Endothelial cell of umbilical vein (primary cell): Measurements from ENCODE around the gene TMEM169. TPM values are rescaled to one million over a fixed set of nuclear protein-coding genes. Genes with fewer than 3 reads are reported as not detected.

Experiments used
- BruUV-seq: library from RNA; stranded (reverse); fragments of 400-500 nt; replicated peaks from 2 replicates; lab custom pipeline; 2021; lab: Mats Ljungman, UMichigan
- CTCF ChIA-PET: fragments of 300-600, 350-600 bp; sonication (Branson Sonifier 250); formaldehyde crosslinking; loops from one replicate; lab custom pipeline; 2021; ENCODE audit warnings: antibody characterized with exemption, inconsistent platforms; lab: Charles Lee
- POLR2A ChIA-PET: fragments of 300-600, 350-600 bp; sonication (Branson Sonifier 250); formaldehyde crosslinking; loops from one replicate; lab custom pipeline; 2021; ENCODE audit warnings: antibody characterized with exemption, inconsistent platforms; lab: Charles Lee
- DNase-seq: peaks from one replicate; pipeline ENCODE4 v3.0.0-alpha.2; 2011; ENCODE audit warnings: low read depth, low spot score
- FAIRE-seq: peaks from 2 replicates; lab custom pipeline; 2011; peaks lifted over from hg19 to GRCh38; lab: Jason Lieb, UNC
- H2AFZ ChIP-seq: 2 replicates; pipeline ENCODE4 v1.6.0; 2012; ENCODE audit warnings: low read depth, low read length, control low read depth, inconsistent platforms
- H3K27ac ChIP-seq: 2 replicates; pipeline ENCODE4 v1.5.1; 2011; ENCODE audit warnings: low read depth, mild to moderate bottlenecking, control low read depth, low read length, moderate library complexity; ENCODE audit not compliant: insufficient read depth
- H3K27me3 ChIP-seq, 2 experiments: 2 replicates each; pipeline versions ENCODE4 v1.6.0 to v1.6.1; 2011; ENCODE audit warnings: low read length in 2 of 2, mixed read lengths in 1 of 2; ENCODE audit not compliant: control insufficient read depth in 2 of 2, insufficient read depth in 2 of 2
- H3K36me3 ChIP-seq, 2 experiments: 2 replicates in 1 of 2; 3 replicates in 1 of 2; pipeline ENCODE4 v1.5.1; 2011; ENCODE audit warnings: low read length in 2 of 2, mild to moderate bottlenecking in 1 of 2, moderate library complexity in 1 of 2; ENCODE audit not compliant: control insufficient read depth in 2 of 2, insufficient read depth in 2 of 2; ENCODE audit errors: extremely low read depth in 1 of 2
- H3K4me1 ChIP-seq: 3 replicates; pipeline ENCODE4 v1.5.1; 2011; ENCODE audit warnings: mild to moderate bottlenecking, low read length; ENCODE audit not compliant: control insufficient read depth, insufficient read depth; ENCODE audit errors: extremely low read depth
- H3K4me2 ChIP-seq: 2 replicates; pipeline ENCODE4 v1.6.1; 2011; ENCODE audit warnings: low read length, control low read depth, mixed read lengths; ENCODE audit not compliant: insufficient read depth
- H3K4me3 ChIP-seq, 3 experiments: fragments of 200-600 bp in 1 of 3; sonication (generic), shearing (Covaris generic) in 1 of 3; replicated peaks in 1 of 3; 2 replicates each; pipeline ENCODE4 v1.5.1; 2011 to 2016; ENCODE audit warnings: control low read depth in 3 of 3, low read length in 3 of 3, mild to moderate bottlenecking in 2 of 3, inconsistent platforms in 1 of 3, low read depth in 1 of 3, moderate library complexity in 1 of 3; ENCODE audit not compliant: insufficient read depth in 1 of 3
- H3K79me2 ChIP-seq: 2 replicates; pipeline ENCODE4 v1.6.0; 2012; ENCODE audit warnings: low read length, inconsistent platforms; ENCODE audit not compliant: control insufficient read depth, insufficient read depth
- H3K9ac ChIP-seq: replicated peaks from 2 replicates; pipeline ENCODE3; 2011; ENCODE audit warnings: low read length, control low read depth; ENCODE audit not compliant: insufficient read depth; ENCODE audit errors: extremely low read depth
- H3K9me1 ChIP-seq: replicated peaks from 3 replicates; pipeline ENCODE4 v1.6.0; 2011; ENCODE audit warnings: mild to moderate bottlenecking, low read length; ENCODE audit not compliant: control insufficient read depth, insufficient read depth; ENCODE audit errors: extremely low read depth
- H3K9me3 ChIP-seq: replicated peaks from 2 replicates; pipeline ENCODE4 v1.5.1; 2012; ENCODE audit warnings: low read length, inconsistent platforms; ENCODE audit not compliant: control insufficient read depth, insufficient read depth
- H4K20me1 ChIP-seq: replicated peaks from 2 replicates; pipeline ENCODE3; 2011; ENCODE audit warnings: mild to moderate bottlenecking, low read length; ENCODE audit not compliant: control insufficient read depth, insufficient read depth; ENCODE audit errors: extremely low read depth
- EZH2 ChIP-seq: IDR thresholded peaks from 2 replicates; pipeline ENCODE4 v1.6.1; 2012; ENCODE audit warnings: borderline replicate concordance, low read depth, mild to moderate bottlenecking, moderate library complexity, low read length, inconsistent platforms; ENCODE audit not compliant: severe bottlenecking
- FOS ChIP-seq: IDR thresholded peaks from 2 replicates; pipeline ENCODE4 v1.6.1; 2011; ENCODE audit warnings: mild to moderate bottlenecking, low read length, moderate library complexity, borderline replicate concordance; ENCODE audit not compliant: insufficient read depth
- GATA2 ChIP-seq: IDR thresholded peaks from 2 replicates; pipeline ENCODE4 v1.7.0; 2011; ENCODE audit warnings: low read depth, mild to moderate bottlenecking, moderate library complexity, mixed read lengths, low read length; ENCODE audit not compliant: insufficient read length, insufficient read depth
- JUN ChIP-seq: IDR thresholded peaks from 2 replicates; pipeline ENCODE4 v1.6.1; 2011; ENCODE audit warnings: borderline replicate concordance, low read depth; ENCODE audit not compliant: insufficient read length, insufficient read depth
- MYC ChIP-seq: IDR thresholded peaks from one replicate; pipeline ENCODE4 v1.6.1; 2011; ENCODE audit warnings: mild to moderate bottlenecking, low read depth, low read length
- POLR2A ChIP-seq: IDR thresholded peaks from 2 replicates; pipeline ENCODE4 v1.6.1; 2012; ENCODE audit warnings: low read depth, mild to moderate bottlenecking, control low read depth, low read length
- POLR2AphosphoS5 ChIP-seq: IDR thresholded peaks from 2 replicates; pipeline ENCODE4 v1.6.1; 2012; ENCODE audit warnings: low read depth, mild to moderate bottlenecking, control low read depth, low read length, moderate library complexity; ENCODE audit not compliant: insufficient read depth
- dilution Hi-C: fragments of 300-500 bp; cut with MboI; formaldehyde crosslinking; loops from one replicate; pipeline ENCODE4 v1.15.0; 2019; ENCODE audit warnings: low sequenced_read_pairs; ENCODE audit not compliant: extremely low pct_ligation_motif_present
- intact Hi-C: fragments of 100-400 bp; cut with micrococcal nuclease; formaldehyde crosslinking; loops from one replicate; pipeline ENCODE4 v1.10.0; 2022
- polyA plus RNA-seq, 4 experiments: library from polyadenylated mRNA; depleted of rRNA in 3 of 4; stranded (reverse) in 3 of 4; unstranded in 1 of 4; fragments of >200 nt; gene quantifications; 2 replicates each; pipeline versions ENCODE4 v1.2.1 to v1.2.3, GENCODE V29; 2011 to 2012; ENCODE audit warnings: missing spikeins in 1 of 4
- total RNA-seq: library from RNA; stranded (reverse); gene quantifications from 2 replicates; pipeline ENCODE4 v1.2.3, GENCODE V29; 2021
- TF ChIP-seq, protein P1 (sequence below), 2 donors: IDR thresholded peaks; 1 replicate in 1 of 2; 2 replicates in 1 of 2; pipeline ENCODE4 v1.5.1; 2011; ENCODE audit warnings: low read length in 2 of 2, mild to moderate bottlenecking in 2 of 2, moderate library complexity in 2 of 2, control low read depth in 1 of 2, inconsistent platforms in 1 of 2, low read depth in 1 of 2; ENCODE audit not compliant: insufficient read depth in 1 of 2; ENCODE audit errors: extremely low read depth in 1 of 2
- TF ChIP-seq, protein P2 (sequence below): IDR thresholded peaks from 2 replicates; pipeline ENCODE4 v1.6.1; 2011; ENCODE audit not compliant: insufficient read depth, insufficient read length

TMEM169 gene
- total and polyA plus RNA-seq, 2 donors (not counting 3 experiments of a cell fraction or from before 2014, with no cell fraction given), result 0.20 TPM; not detected in 1

DNA sequence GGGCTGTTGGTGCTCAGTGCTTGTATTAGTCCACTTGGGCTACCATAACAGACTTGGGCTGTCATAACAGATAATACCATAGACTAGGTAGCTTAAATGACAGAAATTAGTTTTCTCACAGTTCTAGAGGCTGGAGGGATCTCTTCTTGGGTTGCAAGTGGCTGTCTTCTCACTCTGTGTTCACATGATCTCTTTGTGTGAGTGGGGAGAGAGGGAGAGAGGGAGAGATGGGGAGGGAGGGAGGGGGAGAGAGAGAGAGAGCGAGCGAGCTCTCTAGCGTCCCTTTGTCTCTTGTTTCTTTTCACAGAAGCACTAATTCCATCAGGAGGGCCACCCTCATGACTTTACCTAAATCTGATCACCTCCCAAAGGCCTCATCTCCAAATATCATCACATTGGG lies 23.0 kb downstream of the TMEM169 start:
- POLR2A ChIA-PET, result no interaction called here
- Histone ChIP-seq H4K20me1 (no peaks in the 10 kb centered on the region), H2AFZ (no peak overlapping the region), H3K36me3 (no peaks in the 10 kb centered on the region), H3K4me1 (peaks cover 5% of the 10 kb centered on the region), H3K9ac (no peak overlapping the region), H3K9me1 (no peaks in the 10 kb centered on the region), H3K27me3 (peaks cover 5 to 23% of the 10 kb centered on the region in 2 experiments), H3K9me3 (no peaks in the 10 kb centered on the region), H3K27ac (no peak overlapping the region), H3K79me2 (peaks cover 5% of the 10 kb centered on the region), H3K4me3 (no peak overlapping the region), H3K4me2 (no peak overlapping the region)
- CTCF ChIA-PET, result interaction anchor here (1.0 kb wide), 1 partner anchor 10 kb away, joined by 3 read pairs; no protein-coding TSS in a partner anchor
- no peak for FAIRE-seq
- BruUV-seq, result no TSS peak
- dilution Hi-C loops, result no loop called here
- TF ChIP-seq FOS (no peak), JUN (no peak), POLR2A (no peak), MYC (no peak), GATA2 (no peak), POLR2AphosphoS5 (no peak), EZH2 (no peak)
- TF ChIP-seq, protein P1, sequence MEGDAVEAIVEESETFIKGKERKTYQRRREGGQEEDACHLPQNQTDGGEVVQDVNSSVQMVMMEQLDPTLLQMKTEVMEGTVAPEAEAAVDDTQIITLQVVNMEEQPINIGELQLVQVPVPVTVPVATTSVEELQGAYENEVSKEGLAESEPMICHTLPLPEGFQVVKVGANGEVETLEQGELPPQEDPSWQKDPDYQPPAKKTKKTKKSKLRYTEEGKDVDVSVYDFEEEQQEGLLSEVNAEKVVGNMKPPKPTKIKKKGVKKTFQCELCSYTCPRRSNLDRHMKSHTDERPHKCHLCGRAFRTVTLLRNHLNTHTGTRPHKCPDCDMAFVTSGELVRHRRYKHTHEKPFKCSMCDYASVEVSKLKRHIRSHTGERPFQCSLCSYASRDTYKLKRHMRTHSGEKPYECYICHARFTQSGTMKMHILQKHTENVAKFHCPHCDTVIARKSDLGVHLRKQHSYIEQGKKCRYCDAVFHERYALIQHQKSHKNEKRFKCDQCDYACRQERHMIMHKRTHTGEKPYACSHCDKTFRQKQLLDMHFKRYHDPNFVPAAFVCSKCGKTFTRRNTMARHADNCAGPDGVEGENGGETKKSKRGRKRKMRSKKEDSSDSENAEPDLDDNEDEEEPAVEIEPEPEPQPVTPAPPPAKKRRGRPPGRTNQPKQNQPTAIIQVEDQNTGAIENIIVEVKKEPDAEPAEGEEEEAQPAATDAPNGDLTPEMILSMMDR (IDR thresholded peaks at IDR 0.05; ENCODE audit: extremely low read depth in 1 of 2, insufficient read depth in 1 of 2, low read depth in 1 of 2, low read length in 2 of 2), result no peak
- TF ChIP-seq, protein P2, sequence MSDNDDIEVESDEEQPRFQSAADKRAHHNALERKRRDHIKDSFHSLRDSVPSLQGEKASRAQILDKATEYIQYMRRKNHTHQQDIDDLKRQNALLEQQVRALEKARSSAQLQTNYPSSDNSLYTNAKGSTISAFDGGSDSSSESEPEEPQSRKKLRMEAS, result no peak
- no peak for DNase-seq
- intact Hi-C loops, result loop anchor here (1.0 kb wide), 1 partner anchor 70 kb away; no protein-coding TSS in a partner anchor
